Erythroblast (primary cell): Measurements from ENCODE around the gene LIN37.

Experiments
- GATA1 ChIP-seq: IDR thresholded peaks from 2 replicates; pipeline ENCODE4 v1.6.1; 2011; ENCODE audit warnings: low read depth, mild to moderate bottlenecking, control low read depth, low read length, moderate library complexity
- POLR2A ChIP-seq: IDR thresholded peaks from 2 replicates; pipeline ENCODE4 v1.6.1; 2011; ENCODE audit warnings: mild to moderate bottlenecking, low read length

- TF ChIP-seq POLR2A, result no peak
- TF ChIP-seq GATA1, result no peak
These were observed 33.0 kb upstream of the LIN37 start for GRCh38 chr19:35715355-35715809.
